Measurements from ENCODE around the gene RTN4RL1. TPM values are rescaled to one million over a fixed set of nuclear protein-coding genes. Genes with fewer than 3 reads are reported as not detected.
A peak's percentile ranks its signal among the peaks of the same experiment; 100 is the strongest.

Gene RTN4RL1
- total RNA-seq, 1 donor from 2014 or later, result not detected

GRCh38 chr17:2054512-2055291 is 29.6 kb upstream of the RTN4RL1 start, which contains the start of gene HIC1:
Gene HIC1, plus strand, starts transcription at chr17:2055103. Its CDS starts 1,588 bp downstream, at chr17:2056691.
- TF ChIP-seq CTCF (IDR thresholded peaks at IDR 0.05; ENCODE audit: insufficient read depth, low read length, poor library complexity, severe bottlenecking), result peak; percentile 36
- no peak for DNase-seq (ENCODE audit: low read depth)
- H3K4me3 ChIP-seq (ENCODE audit: low read depth, low read length), result peak within 1 kb of the TSS; percentile 47
- no peaks in the 10 kb centered on the region for H3K36me3 ChIP-seq (ENCODE audit: control insufficient read depth, insufficient read depth, low read length)
- H3K27me3 ChIP-seq (ENCODE audit: control insufficient read depth, insufficient read depth, low read length), result peaks cover 37% of the 10 kb centered on the region

GRCh38 chr17:2054262-2054511 is 29.1 kb upstream of the RTN4RL1 start:
- H3K4me3 ChIP-seq (ENCODE audit: low read depth, low read length), result peak overlapping the region; percentile 39
- no peak for DNase-seq (ENCODE audit: low read depth)
- H3K36me3 ChIP-seq (ENCODE audit: control insufficient read depth, insufficient read depth, low read length), result no peaks in the 10 kb centered on the region
- H3K27me3 ChIP-seq (ENCODE audit: control insufficient read depth, insufficient read depth, low read length), result peaks cover 37% of the 10 kb centered on the region
- no peak for TF ChIP-seq CTCF (IDR thresholded peaks at IDR 0.05; ENCODE audit: insufficient read depth, low read length, poor library complexity, severe bottlenecking)

- Histone ChIP-seq H3K4me3 (ENCODE audit: low read depth, low read length) (peak overlapping the region; percentile 39), H3K27me3 (ENCODE audit: control insufficient read depth, insufficient read depth, low read length) (peaks cover 37% of the 10 kb centered on the region), H3K36me3 (ENCODE audit: control insufficient read depth, insufficient read depth, low read length) (no peaks in the 10 kb centered on the region)
- no peak for DNase-seq (ENCODE audit: low read depth)
- TF ChIP-seq CTCF (IDR thresholded peaks at IDR 0.05; ENCODE audit: insufficient read depth, low read length, poor library complexity, severe bottlenecking), result peak; percentile 61
These were observed 28.5 kb upstream of the RTN4RL1 start for GRCh38 chr17:2053380-2054261.

- Histone ChIP-seq H3K36me3 (ENCODE audit: control insufficient read depth, insufficient read depth, low read length) (no peaks in the 10 kb centered on the region), H3K27me3 (ENCODE audit: control insufficient read depth, insufficient read depth, low read length) (peaks cover 26% of the 10 kb centered on the region), H3K4me3 (ENCODE audit: low read depth, low read length) (no peak overlapping the region)
- DNase-seq (ENCODE audit: low read depth), result no peak
- no peak for TF ChIP-seq CTCF (IDR thresholded peaks at IDR 0.05; ENCODE audit: insufficient read depth, low read length, poor library complexity, severe bottlenecking)
These were observed 26.9 kb upstream of the RTN4RL1 start for GRCh38 chr17:2051933-2052559.

GRCh38 chr17:2051061-2051932 is 26.2 kb upstream of the RTN4RL1 start:
- no peak for TF ChIP-seq CTCF (IDR thresholded peaks at IDR 0.05; ENCODE audit: insufficient read depth, low read length, poor library complexity, severe bottlenecking)
- no peaks in the 10 kb centered on the region for H3K36me3 ChIP-seq (ENCODE audit: control insufficient read depth, insufficient read depth, low read length)
- H3K27me3 ChIP-seq (ENCODE audit: control insufficient read depth, insufficient read depth, low read length), result peaks cover 22% of the 10 kb centered on the region
- peak overlapping the region; percentile 43 for H3K4me3 ChIP-seq (ENCODE audit: low read depth, low read length)
- no peak for DNase-seq (ENCODE audit: low read depth)
